AG04449 (cell line): ENCODE data around the gene WDTC1.

Source experiments
- CTCF ChIA-PET: fragments of 350-600 bp; formaldehyde crosslinking; extraction: SDS; loops from one replicate; lab custom pipeline; 2021; ENCODE audit warnings: antibody characterized with exemption; lab: Yijun Ruan, JAX
- POLR2A ChIA-PET: fragments of 400-600, 350-600 bp; formaldehyde crosslinking; extraction: SDS; loops from one replicate; lab custom pipeline; 2020; ENCODE audit warnings: antibody characterized with exemption, inconsistent platforms; lab: Yijun Ruan, JAX
- DNase-seq: peaks from one replicate; pipeline ENCODE4 v3.0.0-alpha.2; 2010; ENCODE audit warnings: low read depth, low spot score
- H3K4me3 ChIP-seq: 2 replicates; pipeline ENCODE4 v1.5.1; 2011; ENCODE audit warnings: low read depth, mild to moderate bottlenecking, control low read depth, low read length
- CTCF ChIP-seq: IDR thresholded peaks from one replicate; pipeline ENCODE4 v1.5.1; 2011; ENCODE audit warnings: mild to moderate bottlenecking, moderate library complexity, low read length, control low read depth, inconsistent platforms; ENCODE audit not compliant: insufficient read depth; ENCODE audit errors: missing control alignments

WDTC1 gene

GRCh38 chr1:27302612-27303011, 68.2 kb downstream of the WDTC1 start:
- TF ChIP-seq CTCF = no peak
- POLR2A ChIA-PET = no interaction called here
- DNase-seq = no peak
- H3K4me3 ChIP-seq = no peak overlapping the region
- CTCF ChIA-PET = interaction anchor here (0.8 to 18.6 kb wide), 16 partner anchors 11 to 363 kb away, joined by 3 to 671 read pairs (median 103); partner anchors contain the start of genes AHDC1, CD164L2, GPR3 and MAP3K6

- no peak for TF ChIP-seq CTCF
- DNase-seq = no peak
- ChIA-PET POLR2A (no interaction called here), CTCF (interaction anchor here (1.4 to 18.6 kb wide), 11 partner anchors 10 to 358 kb away, joined by 5 to 671 read pairs (median 181); partner anchors contain the start of genes AHDC1, CD164L2, GPR3 and MAP3K6)
- H3K4me3 ChIP-seq = no peak overlapping the region
Measured at GRCh38 chr1:27303509-27303908, 69.1 kb downstream of the WDTC1 start.

GRCh38 chr1:27306071-27306470, 71.6 kb downstream of the WDTC1 start:
- DNase-seq = no peak
- H3K4me3 ChIP-seq = no peak overlapping the region
- ChIA-PET POLR2A (no interaction called here), CTCF (interaction anchor here (1.5 to 18.6 kb wide), 3 partner anchors 7 to 94 kb away, joined by 12 to 671 read pairs (median 257); no protein-coding TSS in a partner anchor)
- no peak for TF ChIP-seq CTCF

- TF ChIP-seq CTCF = peak; percentile 19
- DNase-seq = no peak
- ChIA-PET CTCF (interaction anchor here (0.9 to 18.6 kb wide), 10 partner anchors 8 to 300 kb away, joined by 3 to 671 read pairs (median 10); partner anchors contain the start of gene AHDC1), POLR2A (no interaction called here)
- no peak overlapping the region for H3K4me3 ChIP-seq
Measured at GRCh38 chr1:27306892-27307761, 72.7 kb downstream of the WDTC1 start.

GRCh38 chr1:27307874-27308598, 73.6 kb downstream of the WDTC1 start:
- DNase-seq = no peak
- ChIA-PET CTCF (interaction anchor here (1.3 to 18.6 kb wide), 11 partner anchors 9 to 299 kb away, joined by 3 to 671 read pairs (median 9); no protein-coding TSS in a partner anchor), POLR2A (no interaction called here)
- TF ChIP-seq CTCF = no peak
- no peak overlapping the region for H3K4me3 ChIP-seq

- TF ChIP-seq CTCF = no peak
- H3K4me3 ChIP-seq = no peak overlapping the region
- no peak for DNase-seq
- ChIA-PET CTCF (interaction anchor here (0.6 to 15.9 kb wide), 9 partner anchors 15 to 216 kb away, joined by 3 to 257 read pairs (median 7); partner anchors contain the start of gene MAP3K6), POLR2A (no interaction called here)
Measured at GRCh38 chr1:27314169-27314568, 79.7 kb downstream of the WDTC1 start.
